Measurements from ENCODE around the gene LANCL2. TPM values are rescaled to one million over a fixed set of nuclear protein-coding genes. Genes with fewer than 3 reads are reported as not detected.

LANCL2 gene
- total and polyA plus RNA-seq, 2 experiments from 2014 or later, result 7.3 to 10.7 TPM

GRCh38 chr7:55468495-55468894, 103.4 kb downstream of the LANCL2 start:
- no peaks in the 10 kb centered on the region for H3F3A ChIP-seq (replicated peaks; ENCODE audit: low read depth)
- H2AFZ ChIP-seq, result no peak overlapping the region
- ATAC-seq (no peak), DNase-seq (ENCODE audit: low spot score) (no peak)
- peaks cover 8% of the 10 kb centered on the region for H3K27me3 Mint-ChIP-seq (ENCODE audit: insufficient read depth, low read depth, poor library complexity)
- peaks cover 8% of the 10 kb centered on the region; the same call in 1 of the 2 replicates for H3K36me3 ChIP-seq (ENCODE audit: insufficient read depth)
- H3K9me2 ChIP-seq (ENCODE audit: insufficient read depth), result no peaks in the 10 kb centered on the region
- no peak overlapping the region for H3K27ac Mint-ChIP-seq
- H3K4me1 ChIP-seq (ENCODE audit: insufficient read depth), result no peaks in the 10 kb centered on the region
- no peaks in the 10 kb centered on the region for H4K20me1 ChIP-seq (replicated peaks; ENCODE audit: insufficient read depth)
- no peak overlapping the region for H3K4me3 ChIP-seq
- TF ChIP-seq JUNB (IDR thresholded peaks at IDR 0.05; ENCODE audit: unreplicated experiment), result no peak
- TF ChIP-seq POLR2AphosphoS5 (IDR thresholded peaks at IDR 0.05; ENCODE audit: low read depth), result no peak
- no peaks in the 10 kb centered on the region; the same call in 2 of the 3 replicates for H3K4me1 Mint-ChIP-seq
- no peak overlapping the region for H3K4me3 Mint-ChIP-seq
- peaks cover 40% of the 10 kb centered on the region for H3K9me3 Mint-ChIP-seq
- no peaks in the 10 kb centered on the region for H3K79me2 ChIP-seq (replicated peaks; ENCODE audit: insufficient read depth)
- no peaks in the 10 kb centered on the region for H3K27me3 ChIP-seq (ENCODE audit: insufficient read depth)
- H3K36me3 Mint-ChIP-seq (ENCODE audit: low read depth), result peaks cover 64% of the 10 kb centered on the region
- no peak overlapping the region for H3K4me2 ChIP-seq
- no peak overlapping the region for H3K27ac ChIP-seq (ENCODE audit: low read depth)

DNA sequence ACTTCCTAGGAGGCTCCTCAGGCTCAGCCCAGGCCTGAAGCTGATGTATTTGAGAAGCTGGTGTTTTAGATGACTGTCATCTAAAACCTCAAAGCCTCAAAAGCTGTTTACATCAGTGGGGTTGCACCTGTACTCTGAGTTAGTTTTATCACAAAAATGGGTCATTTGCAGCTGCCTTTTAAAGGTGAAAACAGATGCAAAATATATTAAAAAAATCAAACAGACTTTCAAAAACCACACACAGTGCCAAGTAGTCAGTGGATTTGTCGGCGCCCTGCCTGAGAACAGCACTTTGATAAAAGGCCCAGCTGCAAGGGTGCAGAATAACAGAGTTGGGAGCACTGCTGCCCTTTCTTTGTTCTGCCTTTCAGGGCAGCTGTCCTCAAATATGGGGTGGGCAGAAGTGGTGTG, 104.1 kb downstream of the LANCL2 start:
- no peak overlapping the region for H3K27ac Mint-ChIP-seq
- Histone ChIP-seq H3K4me3 (no peak overlapping the region), H3K27me3 (ENCODE audit: insufficient read depth) (no peaks in the 10 kb centered on the region), H3K9me2 (ENCODE audit: insufficient read depth) (no peaks in the 10 kb centered on the region), H2AFZ (no peak overlapping the region), H3K4me2 (no peak overlapping the region), H3K4me1 (ENCODE audit: insufficient read depth) (no peaks in the 10 kb centered on the region), H3K27ac (ENCODE audit: low read depth) (no peak overlapping the region), H3F3A (replicated peaks; ENCODE audit: low read depth) (no peaks in the 10 kb centered on the region), H3K79me2 (replicated peaks; ENCODE audit: insufficient read depth) (no peaks in the 10 kb centered on the region), H4K20me1 (replicated peaks; ENCODE audit: insufficient read depth) (no peaks in the 10 kb centered on the region), H3K36me3 (ENCODE audit: insufficient read depth) (peaks cover 8% of the 10 kb centered on the region; the same call in 1 of the 2 replicates)
- H3K27me3 Mint-ChIP-seq (ENCODE audit: insufficient read depth, low read depth, poor library complexity), result peaks cover 7% of the 10 kb centered on the region
- no peak overlapping the region for H3K4me3 Mint-ChIP-seq
- no peaks in the 10 kb centered on the region; the same call in 2 of the 3 replicates for H3K4me1 Mint-ChIP-seq
- peaks cover 32% of the 10 kb centered on the region for H3K9me3 Mint-ChIP-seq
- ATAC-seq (no peak), DNase-seq (ENCODE audit: low spot score) (no peak)
- peaks cover 56% of the 10 kb centered on the region for H3K36me3 Mint-ChIP-seq (ENCODE audit: low read depth)
- TF ChIP-seq EZH2 (IDR thresholded peaks at IDR 0.05; ENCODE audit: low read depth, unreplicated experiment), result no peak
- TF ChIP-seq ZNF114 (CRISPR knock-in tag; IDR thresholded peaks at IDR 0.05), result no peak
- TF ChIP-seq, protein P1, sequence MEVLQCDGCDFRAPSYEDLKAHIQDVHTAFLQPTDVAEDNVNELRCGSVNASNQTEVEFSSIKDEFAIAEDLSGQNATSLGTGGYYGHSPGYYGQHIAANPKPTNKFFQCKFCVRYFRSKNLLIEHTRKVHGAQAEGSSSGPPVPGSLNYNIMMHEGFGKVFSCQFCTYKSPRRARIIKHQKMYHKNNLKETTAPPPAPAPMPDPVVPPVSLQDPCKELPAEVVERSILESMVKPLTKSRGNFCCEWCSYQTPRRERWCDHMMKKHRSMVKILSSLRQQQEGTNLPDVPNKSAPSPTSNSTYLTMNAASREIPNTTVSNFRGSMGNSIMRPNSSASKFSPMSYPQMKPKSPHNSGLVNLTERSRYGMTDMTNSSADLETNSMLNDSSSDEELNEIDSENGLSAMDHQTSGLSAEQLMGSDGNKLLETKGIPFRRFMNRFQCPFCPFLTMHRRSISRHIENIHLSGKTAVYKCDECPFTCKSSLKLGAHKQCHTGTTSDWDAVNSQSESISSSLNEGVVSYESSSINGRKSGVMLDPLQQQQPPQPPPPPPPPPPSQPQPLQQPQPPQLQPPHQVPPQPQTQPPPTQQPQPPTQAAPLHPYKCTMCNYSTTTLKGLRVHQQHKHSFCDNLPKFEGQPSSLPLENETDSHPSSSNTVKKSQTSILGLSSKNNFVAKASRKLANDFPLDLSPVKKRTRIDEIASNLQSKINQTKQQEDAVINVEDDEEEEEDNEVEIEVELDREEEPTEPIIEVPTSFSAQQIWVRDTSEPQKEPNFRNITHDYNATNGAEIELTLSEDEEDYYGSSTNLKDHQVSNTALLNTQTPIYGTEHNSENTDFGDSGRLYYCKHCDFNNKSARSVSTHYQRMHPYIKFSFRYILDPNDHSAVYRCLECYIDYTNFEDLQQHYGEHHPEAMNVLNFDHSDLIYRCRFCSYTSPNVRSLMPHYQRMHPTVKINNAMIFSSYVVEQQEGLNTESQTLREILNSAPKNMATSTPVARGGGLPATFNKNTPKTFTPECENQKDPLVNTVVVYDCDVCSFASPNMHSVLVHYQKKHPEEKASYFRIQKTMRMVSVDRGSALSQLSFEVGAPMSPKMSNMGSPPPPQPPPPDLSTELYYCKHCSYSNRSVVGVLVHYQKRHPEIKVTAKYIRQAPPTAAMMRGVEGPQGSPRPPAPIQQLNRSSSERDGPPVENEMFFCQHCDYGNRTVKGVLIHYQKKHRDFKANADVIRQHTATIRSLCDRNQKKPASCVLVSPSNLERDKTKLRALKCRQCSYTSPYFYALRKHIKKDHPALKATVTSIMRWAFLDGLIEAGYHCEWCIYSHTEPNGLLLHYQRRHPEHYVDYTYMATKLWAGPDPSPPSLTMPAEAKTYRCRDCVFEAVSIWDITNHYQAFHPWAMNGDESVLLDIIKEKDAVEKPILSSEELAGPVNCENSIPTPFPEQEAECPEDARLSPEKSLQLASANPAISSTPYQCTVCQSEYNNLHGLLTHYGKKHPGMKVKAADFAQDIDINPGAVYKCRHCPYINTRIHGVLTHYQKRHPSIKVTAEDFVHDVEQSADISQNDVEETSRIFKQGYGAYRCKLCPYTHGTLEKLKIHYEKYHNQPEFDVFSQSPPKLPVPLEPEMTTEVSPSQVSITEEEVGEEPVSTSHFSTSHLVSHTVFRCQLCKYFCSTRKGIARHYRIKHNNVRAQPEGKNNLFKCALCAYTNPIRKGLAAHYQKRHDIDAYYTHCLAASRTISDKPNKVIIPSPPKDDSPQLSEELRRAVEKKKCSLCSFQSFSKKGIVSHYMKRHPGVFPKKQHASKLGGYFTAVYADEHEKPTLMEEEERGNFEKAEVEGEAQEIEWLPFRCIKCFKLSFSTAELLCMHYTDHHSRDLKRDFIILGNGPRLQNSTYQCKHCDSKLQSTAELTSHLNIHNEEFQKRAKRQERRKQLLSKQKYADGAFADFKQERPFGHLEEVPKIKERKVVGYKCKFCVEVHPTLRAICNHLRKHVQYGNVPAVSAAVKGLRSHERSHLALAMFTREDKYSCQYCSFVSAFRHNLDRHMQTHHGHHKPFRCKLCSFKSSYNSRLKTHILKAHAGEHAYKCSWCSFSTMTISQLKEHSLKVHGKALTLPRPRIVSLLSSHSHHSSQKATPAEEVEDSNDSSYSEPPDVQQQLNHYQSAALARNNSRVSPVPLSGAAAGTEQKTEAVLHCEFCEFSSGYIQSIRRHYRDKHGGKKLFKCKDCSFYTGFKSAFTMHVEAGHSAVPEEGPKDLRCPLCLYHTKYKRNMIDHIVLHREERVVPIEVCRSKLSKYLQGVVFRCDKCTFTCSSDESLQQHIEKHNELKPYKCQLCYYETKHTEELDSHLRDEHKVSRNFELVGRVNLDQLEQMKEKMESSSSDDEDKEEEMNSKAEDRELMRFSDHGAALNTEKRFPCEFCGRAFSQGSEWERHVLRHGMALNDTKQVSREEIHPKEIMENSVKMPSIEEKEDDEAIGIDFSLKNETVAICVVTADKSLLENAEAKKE (CRISPR knock-in tag; IDR thresholded peaks at IDR 0.05), result no peak
- TF ChIP-seq, protein P2, sequence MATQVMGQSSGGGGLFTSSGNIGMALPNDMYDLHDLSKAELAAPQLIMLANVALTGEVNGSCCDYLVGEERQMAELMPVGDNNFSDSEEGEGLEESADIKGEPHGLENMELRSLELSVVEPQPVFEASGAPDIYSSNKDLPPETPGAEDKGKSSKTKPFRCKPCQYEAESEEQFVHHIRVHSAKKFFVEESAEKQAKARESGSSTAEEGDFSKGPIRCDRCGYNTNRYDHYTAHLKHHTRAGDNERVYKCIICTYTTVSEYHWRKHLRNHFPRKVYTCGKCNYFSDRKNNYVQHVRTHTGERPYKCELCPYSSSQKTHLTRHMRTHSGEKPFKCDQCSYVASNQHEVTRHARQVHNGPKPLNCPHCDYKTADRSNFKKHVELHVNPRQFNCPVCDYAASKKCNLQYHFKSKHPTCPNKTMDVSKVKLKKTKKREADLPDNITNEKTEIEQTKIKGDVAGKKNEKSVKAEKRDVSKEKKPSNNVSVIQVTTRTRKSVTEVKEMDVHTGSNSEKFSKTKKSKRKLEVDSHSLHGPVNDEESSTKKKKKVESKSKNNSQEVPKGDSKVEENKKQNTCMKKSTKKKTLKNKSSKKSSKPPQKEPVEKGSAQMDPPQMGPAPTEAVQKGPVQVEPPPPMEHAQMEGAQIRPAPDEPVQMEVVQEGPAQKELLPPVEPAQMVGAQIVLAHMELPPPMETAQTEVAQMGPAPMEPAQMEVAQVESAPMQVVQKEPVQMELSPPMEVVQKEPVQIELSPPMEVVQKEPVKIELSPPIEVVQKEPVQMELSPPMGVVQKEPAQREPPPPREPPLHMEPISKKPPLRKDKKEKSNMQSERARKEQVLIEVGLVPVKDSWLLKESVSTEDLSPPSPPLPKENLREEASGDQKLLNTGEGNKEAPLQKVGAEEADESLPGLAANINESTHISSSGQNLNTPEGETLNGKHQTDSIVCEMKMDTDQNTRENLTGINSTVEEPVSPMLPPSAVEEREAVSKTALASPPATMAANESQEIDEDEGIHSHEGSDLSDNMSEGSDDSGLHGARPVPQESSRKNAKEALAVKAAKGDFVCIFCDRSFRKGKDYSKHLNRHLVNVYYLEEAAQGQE (IDR thresholded peaks at IDR 0.05; ENCODE audit: unreplicated experiment), result no peak
- no peak for TF ChIP-seq NANOG (IDR thresholded peaks at IDR 0.05; ENCODE audit: borderline replicate concordance)
- TF ChIP-seq STAT1 (IDR thresholded peaks at IDR 0.05; ENCODE audit: unreplicated experiment), result no peak
- no peak for TF ChIP-seq ETS1 (IDR thresholded peaks at IDR 0.05)
- no peak for TF ChIP-seq EZH2phosphoT487 (IDR thresholded peaks at IDR 0.05; ENCODE audit: unreplicated experiment)
- no peak for TF ChIP-seq CREB1 (CRISPR knock-in tag; IDR thresholded peaks at IDR 0.05; ENCODE audit: low read depth)
- no peak for TF ChIP-seq ZNF331 (CRISPR knock-in tag; IDR thresholded peaks at IDR 0.05; ENCODE audit: low read depth)
- no peak for TF ChIP-seq JUNB (IDR thresholded peaks at IDR 0.05; ENCODE audit: unreplicated experiment)
- TF ChIP-seq POLR2AphosphoS5 (IDR thresholded peaks at IDR 0.05; ENCODE audit: low read depth), result no peak

Measured in GM23338 (cell line).